Stimulated activated CD4-positive, alpha-beta T cell treated with anti-CD3 and anti-CD28 coated beads, Interleukin-12 subunit alpha, Interleukin-12 subunit beta, amount 100 ng/mL, for 4 hours (primary cell): ENCODE data around the gene CAMKV.

Experiments used
- DNase-seq: peaks from one replicate; pipeline ENCODE4 v3.0.0-alpha.2; 2020

The CAMKV gene

DNA sequence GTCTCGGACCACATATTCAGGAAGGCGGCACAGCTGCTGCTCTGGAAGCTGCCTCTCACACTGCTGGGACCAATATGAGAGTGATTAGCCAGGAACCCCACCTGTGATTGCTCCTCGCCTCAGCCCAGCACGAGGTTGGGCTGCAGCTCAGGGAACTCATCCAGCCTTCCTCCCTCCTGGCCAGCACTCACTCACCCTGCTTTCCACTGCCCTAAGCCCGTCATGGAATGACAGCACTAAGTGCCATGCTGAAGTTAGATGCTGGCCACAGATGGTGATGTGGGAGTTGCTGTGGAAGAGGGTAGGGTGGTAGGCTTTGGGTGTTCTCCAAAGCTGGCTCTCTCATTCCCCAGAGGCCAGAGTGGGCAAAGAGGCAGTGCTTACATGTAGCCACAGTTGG is 26.6 kb upstream of the CAMKV start:
- no peak for DNase-seq

DNA sequence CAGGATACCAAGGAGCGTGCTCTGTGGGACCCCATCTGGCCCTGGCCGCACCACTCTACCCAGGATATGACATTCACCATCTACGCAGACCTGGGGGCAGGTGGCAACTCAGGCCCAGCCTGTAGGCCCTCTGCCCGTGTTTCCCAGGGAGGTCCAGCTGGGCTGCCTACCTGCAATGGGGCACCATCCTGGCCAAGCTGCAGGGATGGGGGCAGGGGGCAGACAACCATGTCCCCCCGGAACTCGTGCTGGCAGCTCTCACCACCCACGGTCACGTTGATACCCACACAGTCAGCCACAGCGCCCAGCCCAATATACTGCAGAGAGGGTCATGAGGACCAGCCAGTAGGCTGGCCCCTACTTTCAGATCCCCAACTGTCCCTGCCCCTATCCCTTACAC is 26.1 kb upstream of the CAMKV start:
- no peak for DNase-seq

GRCh38 chr3:49889296-49889695 is 19.6 kb upstream of the CAMKV start:
- DNase-seq = no peak

GRCh38 chr3:49886922-49887265 is 17.2 kb upstream of the CAMKV start:
- DNase-seq = no peak

DNA sequence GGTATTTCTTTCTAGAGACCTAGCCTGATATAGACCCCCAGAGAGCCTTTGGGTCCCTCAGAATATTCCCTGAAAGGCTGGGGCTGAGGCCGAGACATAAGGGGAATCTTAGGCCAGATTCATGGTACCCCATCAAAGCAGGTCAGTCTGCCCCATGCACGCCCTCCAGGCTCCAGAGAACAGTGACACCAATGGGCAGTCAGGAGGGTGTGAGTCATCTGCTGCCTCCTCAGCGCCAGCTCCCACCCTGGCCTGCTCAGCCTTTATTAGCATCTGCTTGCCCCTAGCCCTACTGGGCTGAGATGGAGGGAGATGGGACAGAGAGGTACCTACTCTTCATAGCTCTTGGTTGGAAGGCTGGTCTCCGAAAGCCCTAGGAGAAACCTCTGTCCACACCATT is 14.3 kb upstream of the CAMKV start:
- no peak for DNase-seq

GRCh38 chr3:49882166-49882565 is 12.5 kb upstream of the CAMKV start:
- DNase-seq = no peak

- DNase-seq = no peak
Measured at GRCh38 chr3:49880581-49881315, 11.0 kb upstream of the CAMKV start.

- DNase-seq = no peak
Measured at GRCh38 chr3:49879721-49880120, 10.0 kb upstream of the CAMKV start.

- no peak for DNase-seq
Measured at GRCh38 chr3:49878686-49879085, 9.0 kb upstream of the CAMKV start.

DNA sequence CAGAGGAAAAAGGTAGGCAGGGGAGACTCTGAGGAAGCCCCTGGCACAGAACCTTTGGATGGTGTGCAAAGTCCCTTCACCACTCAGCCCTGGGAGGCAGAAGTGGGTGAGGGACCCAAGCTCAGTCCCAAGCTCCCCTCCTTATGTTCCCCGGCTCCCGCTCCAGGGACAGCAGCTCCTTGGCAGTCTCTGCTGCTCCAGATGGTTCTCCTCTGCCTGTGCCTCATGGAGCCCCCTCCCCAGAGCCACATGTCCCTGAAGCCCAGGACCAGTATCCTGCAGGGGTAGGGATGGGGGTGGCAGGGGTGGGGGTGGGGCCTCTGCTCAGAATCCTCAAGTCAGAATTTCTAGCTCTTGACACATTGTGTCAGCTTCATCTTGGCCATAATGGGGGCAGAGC is 8.0 kb upstream of the CAMKV start:
- DNase-seq = no peak

- no peak for DNase-seq
Measured at GRCh38 chr3:49876567-49876966, 6.9 kb upstream of the CAMKV start.

DNA sequence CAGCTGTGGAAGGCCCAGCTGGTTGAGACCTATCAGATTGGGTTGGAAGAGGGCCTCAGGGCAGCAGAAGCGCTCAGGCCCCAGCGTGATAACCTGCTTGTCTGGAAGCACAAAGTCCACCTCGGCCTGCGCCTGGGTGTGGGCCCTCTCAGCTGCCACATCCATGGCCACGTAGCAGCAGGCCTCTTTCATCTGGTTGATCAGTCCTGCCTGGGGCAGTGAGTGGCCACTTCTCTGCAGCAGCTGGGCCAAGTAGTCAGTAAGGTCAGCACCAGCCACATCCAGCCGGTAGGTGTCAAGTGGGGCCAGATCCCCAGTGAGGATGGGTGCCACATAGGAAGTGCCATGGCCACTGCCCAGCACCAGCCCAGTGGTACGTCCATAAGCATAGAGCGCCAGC is 3.9 kb upstream of the CAMKV start:
- no peak for DNase-seq

- no peak for DNase-seq
Measured at GRCh38 chr3:49872801-49873281, 3.1 kb upstream of the CAMKV start.

DNA sequence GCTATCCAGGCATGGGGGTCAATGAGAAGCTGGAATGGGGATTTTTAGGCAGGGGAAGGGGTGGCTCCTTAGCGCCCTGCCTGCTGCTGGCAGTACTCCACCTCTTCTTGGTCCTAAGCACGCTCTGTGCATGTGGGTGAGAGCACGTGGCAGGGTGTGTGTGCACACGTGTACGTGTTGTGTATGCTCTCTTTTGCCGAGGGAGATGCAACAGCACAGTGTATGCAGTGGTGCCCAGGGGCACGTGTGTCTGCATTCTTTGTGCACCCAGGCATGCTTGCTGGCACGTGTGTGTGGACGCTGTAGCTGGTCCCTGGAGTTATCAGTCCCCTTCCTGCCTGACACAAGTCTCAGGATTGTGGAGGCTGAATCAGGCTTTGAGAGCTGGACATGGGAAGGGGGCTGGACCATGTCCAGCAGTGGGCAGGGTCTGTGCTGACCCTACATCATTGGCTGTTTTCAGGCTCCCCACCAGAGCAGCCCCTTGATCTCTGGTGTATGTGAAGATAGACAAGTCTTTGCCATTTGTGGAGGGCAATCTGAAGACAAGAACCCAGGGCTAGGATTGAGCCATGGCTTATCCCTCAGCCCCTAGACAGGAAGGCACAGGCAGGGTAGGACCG is 1.9 kb upstream of the CAMKV start:
- DNase-seq = no peak

DNA sequence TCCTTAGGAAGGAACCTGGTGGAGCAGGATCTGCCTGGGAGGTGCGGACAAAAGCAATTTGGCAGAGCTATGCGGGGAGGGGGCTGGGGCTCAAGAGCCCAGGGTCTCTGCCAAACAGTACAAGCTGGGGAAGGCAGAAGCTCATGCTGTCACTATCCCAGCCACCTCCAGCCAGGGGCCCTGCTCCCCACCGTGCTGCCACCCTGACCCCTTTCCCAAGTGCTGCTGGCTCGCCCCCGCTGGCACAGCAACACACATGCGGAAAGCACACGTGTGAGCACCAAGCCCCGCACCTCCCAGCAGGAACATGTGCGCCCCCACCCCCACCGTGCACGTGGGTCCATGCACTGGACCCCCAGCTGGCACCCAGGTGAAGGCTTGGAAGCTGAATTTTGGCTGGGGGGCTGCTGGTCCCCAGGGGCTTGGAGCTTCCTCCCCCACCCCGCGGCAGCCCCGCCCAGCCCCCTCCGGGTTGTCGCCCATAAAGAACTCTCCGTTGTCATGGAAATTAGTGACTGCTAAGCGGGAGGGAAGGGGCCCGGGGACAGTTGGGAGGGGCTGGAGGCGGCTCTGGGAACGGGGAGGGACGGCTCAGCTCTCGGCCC is 742 bp downstream of the CAMKV start:
- DNase-seq = no peak

GRCh38 chr3:49867871-49868321 is 1.8 kb downstream of the CAMKV start:
- DNase-seq = no peak

GRCh38 chr3:49867400-49867799 is 2.3 kb downstream of the CAMKV start:
- no peak for DNase-seq

DNA sequence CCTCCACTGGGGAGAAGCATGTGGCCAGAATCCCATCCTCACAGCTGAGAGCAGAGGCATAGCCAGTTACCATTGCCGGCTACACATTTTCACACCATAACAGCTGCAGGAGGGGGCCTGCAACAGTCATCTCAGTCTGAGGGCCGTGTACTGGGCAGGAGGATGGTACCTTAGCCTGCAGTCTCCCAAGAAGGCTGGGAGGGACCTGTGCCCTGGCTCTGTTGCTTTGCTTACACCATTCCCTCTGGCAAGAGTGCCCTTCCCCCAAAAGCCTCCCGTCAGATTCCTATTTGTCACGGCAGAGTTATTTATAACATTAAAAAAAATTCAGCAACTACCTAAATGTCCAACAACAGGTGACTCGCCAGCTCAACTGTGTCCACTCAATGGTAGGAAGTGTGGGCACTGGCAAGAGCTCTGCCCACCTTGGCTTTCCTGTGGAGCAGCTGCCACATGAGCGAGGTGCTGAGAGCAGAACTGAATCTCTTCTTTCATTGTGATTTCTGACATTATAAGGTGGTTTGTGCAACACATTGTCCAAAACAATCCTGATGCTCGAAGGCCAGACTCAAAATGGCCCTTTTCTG is 4.4 kb downstream of the CAMKV start:
- no peak for DNase-seq

DNA sequence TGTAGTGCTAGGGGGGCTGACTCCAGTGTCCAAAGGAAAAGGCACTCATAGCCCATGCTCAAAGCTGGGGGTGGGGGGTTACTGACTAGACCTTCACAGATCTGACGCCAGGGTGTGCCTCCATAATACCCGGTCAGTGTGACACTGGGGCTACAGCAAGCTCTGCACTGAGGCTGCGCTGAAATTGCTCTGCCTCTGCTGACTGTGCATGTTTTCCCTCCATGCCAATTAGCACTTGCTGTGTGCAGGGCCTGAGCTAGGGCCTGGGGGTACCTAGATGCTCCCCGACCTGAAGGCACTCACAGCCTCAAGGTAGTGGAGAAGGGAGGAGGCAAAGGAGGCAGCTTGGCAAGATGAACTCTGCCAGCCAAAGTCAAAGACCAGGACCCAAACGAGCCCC is 5.2 kb downstream of the CAMKV start:
- no peak for DNase-seq

DNA sequence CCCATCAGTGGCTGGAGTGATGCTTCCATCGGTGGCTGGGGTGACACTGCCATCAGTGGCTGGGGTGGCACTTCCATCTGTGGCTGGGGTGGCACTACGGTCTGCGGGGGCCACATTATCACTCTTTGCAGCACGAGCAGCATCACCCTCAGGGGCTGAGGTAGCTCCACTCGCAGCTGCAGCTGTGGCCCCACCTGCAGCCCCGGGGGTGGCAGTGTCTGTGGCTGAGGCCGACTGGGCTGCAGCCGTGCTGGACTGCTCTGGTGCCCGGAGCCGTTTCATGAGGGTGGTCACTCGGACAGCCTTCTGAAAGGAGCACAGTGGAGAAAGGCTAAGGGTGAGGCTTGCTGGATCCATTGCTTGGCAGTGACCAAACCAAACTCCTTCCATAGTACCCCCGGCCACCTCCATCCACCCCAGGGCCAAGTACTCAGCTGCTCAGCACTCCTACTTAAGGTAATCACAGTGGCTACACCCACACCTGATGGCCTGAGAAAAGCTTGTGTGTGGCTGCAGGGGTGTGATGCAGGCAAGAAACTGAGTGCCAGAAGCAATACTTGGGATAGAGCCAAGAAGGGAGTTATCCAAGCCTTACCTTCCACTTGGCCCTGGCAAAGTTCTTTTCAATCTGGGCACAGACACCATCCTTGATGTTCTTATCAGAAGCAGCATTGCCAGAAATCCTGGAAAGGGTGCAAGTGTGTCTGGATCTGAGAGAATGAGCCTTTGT is 10.0 kb downstream of the CAMKV start:
- no peak for DNase-seq

DNA sequence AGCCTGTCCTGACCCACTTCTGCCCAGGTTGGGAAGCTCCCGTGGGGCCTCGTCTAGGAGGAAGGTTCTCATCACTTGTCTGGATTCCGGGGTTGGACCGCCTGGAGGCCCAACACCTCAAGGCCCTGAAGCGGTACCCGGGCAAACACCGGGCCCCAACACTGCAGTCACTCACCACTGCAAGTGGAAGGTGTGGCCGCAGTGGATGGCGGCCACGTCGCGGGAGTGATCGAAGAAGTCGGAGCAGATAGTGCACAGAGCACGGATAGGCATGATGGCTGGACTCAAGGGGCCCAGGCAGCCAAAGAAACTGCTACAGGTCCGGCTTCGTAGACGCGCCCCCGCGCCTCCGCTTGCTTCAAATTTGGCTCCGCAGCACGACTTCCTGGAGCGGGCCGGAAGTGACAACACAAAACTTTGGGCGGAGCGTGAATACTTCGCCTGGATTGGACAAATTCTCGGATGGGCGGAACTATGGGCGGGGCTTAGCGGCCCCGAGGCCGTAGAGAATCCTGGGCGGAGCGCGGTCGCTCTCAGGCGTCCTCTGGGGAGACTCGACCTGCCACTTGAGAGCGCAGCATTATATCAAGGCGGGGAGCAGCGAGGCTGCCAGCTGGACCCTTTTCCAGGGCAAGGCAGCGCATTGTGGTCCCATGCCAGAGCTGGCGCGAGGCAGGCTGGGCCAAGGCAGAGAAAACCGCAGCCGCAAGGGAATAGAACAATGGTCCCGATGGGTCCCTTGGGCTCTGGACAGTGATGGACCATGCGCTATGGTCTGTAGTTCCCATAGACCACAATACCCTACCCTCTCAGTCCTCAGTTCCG is 13.3 kb downstream of the CAMKV start, which contains the start of gene TRAIP:
Gene TRAIP (minus strand): TSS at position 384 of the 825 bp plus-strand sequence. CDS start 111 bp downstream, at position 273.
- DNase-seq = peak; percentile 93

DNA sequence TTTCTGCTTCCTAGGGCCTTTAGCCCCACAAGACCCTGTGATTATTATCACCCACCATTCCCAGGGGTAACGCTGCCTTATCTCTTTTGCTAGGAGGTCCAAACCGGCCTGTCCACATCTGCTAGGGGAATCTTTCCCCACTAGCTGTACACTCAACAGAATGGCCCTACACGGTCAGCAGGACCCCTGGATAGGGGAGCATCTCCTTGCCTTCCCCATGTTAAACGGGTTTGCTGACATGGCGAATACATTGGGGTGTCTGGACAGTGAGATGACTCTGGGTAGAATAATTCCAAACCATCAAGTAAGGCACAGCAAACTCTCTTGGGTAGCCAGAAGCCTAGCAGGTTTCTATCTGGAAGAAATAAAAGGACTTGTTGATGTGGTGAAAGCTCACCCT is 14.0 kb downstream of the CAMKV start:
- DNase-seq = no peak
